K562 (cell line): Measurements from ENCODE around the gene CT45A7. TPM values are rescaled to one million over a fixed set of nuclear protein-coding genes. Genes with fewer than 3 reads are reported as not detected.

ENCODE experiments used
- polyA plus RNA-seq, 8 experiments: library from polyadenylated mRNA; depleted of rRNA in 4 of 8; stranded (reverse) in 5 of 8; unstranded in 3 of 8; fragments of >200 nt; fragmentation: Nextera tagmentation in 2 of 8; fragmentation: Illumina TruSeq in 1 of 8; extraction: Ambion mirVana in 2 of 8; extraction: Trizol in 1 of 8; gene quantifications; 2 replicates each; pipeline versions ENCODE4 v1.2.1 to v1.2.3, GENCODE V29; 2011 to 2014; ENCODE audit warnings: inconsistent platforms in 1 of 8, missing spikeins in 1 of 8
- total RNA-seq, 7 experiments: library from RNA; depleted of rRNA in 6 of 7; stranded (reverse); fragments of >200 nt in 6 of 7; fragmentation: Illumina TruSeq in 2 of 7; extraction: Trizol in 2 of 7; gene quantifications; 2 replicates each; pipeline versions ENCODE4 v1.2.1 to v1.2.3, GENCODE V29; 2011 to 2021; ENCODE audit warnings: low replicate concordance in 1 of 7

CT45A7 gene
- total and polyA plus RNA-seq, 9 of the 15 experiments (the other 6 are each of a cell fraction or from before 2014, with no cell fraction given), result 0.44 TPM; not detected in 8

Other genes with a start within 250 kb of the CT45A7 start
Only the 7 nearest of the 11 such genes appear.
- 8.4 and 13.0 TPM in 2 replicates for gene CT45A5, start 51.8 kb downstream of the CT45A7 start, total RNA-seq (2014; rRNA removed)
- gene CT45A5, start 51.8 kb downstream of the CT45A7 start, total RNA-seq (2014; rRNA removed; fragmentation: Illumina TruSeq; extraction: Trizol), result 6.7 and 8.5 TPM in 2 replicates
- gene CT45A5, start 51.8 kb downstream of the CT45A7 start, total RNA-seq (2015; rRNA removed; fragmentation: Illumina TruSeq; extraction: Trizol), result 4.1 and 5.2 TPM in 2 replicates
- 8.8 and 9.4 TPM in 2 replicates for gene CT45A5, start 51.8 kb downstream of the CT45A7 start, total RNA-seq (2021)
- gene CT45A5, start 51.8 kb downstream of the CT45A7 start, polyA plus RNA-seq (2011; rRNA removed), result 5.4 and 6.7 TPM in 2 replicates
- gene CT45A5, start 51.8 kb downstream of the CT45A7 start, polyA plus RNA-seq (2014; fragmentation: Illumina TruSeq; extraction: Trizol), result 3.8 and 4.8 TPM in 2 replicates
- 1 to 10 TPM; 3.9 to 4.6 TPM for gene CT45A5, start 51.8 kb downstream of the CT45A7 start, polyA plus RNA-seq (2014; fragmentation: Nextera tagmentation; extraction: Ambion mirVana)
- gene CT45A5, start 51.8 kb downstream of the CT45A7 start, polyA plus RNA-seq (2014; rRNA removed), result 4.5 and 5.6 TPM in 2 replicates
- not detected in 2 replicates for gene CT45A6, start 34.5 kb downstream of the CT45A7 start, total RNA-seq (2014; rRNA removed)
- gene CT45A6, start 34.5 kb downstream of the CT45A7 start, total RNA-seq (2014; rRNA removed; fragmentation: Illumina TruSeq; extraction: Trizol), result not detected in 2 replicates
- gene CT45A6, start 34.5 kb downstream of the CT45A7 start, total RNA-seq (2015; rRNA removed; fragmentation: Illumina TruSeq; extraction: Trizol), result not detected in 2 replicates
- gene CT45A6, start 34.5 kb downstream of the CT45A7 start, total RNA-seq (2021), result not detected in 2 replicates
- gene CT45A6, start 34.5 kb downstream of the CT45A7 start, polyA plus RNA-seq (2011; rRNA removed), result not detected in 2 replicates
- gene CT45A6, start 34.5 kb downstream of the CT45A7 start, polyA plus RNA-seq (2014; fragmentation: Illumina TruSeq; extraction: Trizol), result not detected in 2 replicates
- not detected for gene CT45A6, start 34.5 kb downstream of the CT45A7 start, polyA plus RNA-seq (2014; fragmentation: Nextera tagmentation; extraction: Ambion mirVana)
- gene CT45A6, start 34.5 kb downstream of the CT45A7 start, polyA plus RNA-seq (2014; rRNA removed), result not detected in 2 replicates
- 4.7 and 10.2 TPM in 2 replicates for gene CT45A2, start 17.3 kb downstream of the CT45A7 start, total RNA-seq (2014; rRNA removed)
- gene CT45A2, start 17.3 kb downstream of the CT45A7 start, total RNA-seq (2014; rRNA removed; fragmentation: Illumina TruSeq; extraction: Trizol), result 34.3 and 35.3 TPM in 2 replicates
- gene CT45A2, start 17.3 kb downstream of the CT45A7 start, total RNA-seq (2015; rRNA removed; fragmentation: Illumina TruSeq; extraction: Trizol), result 19.2 and 21.4 TPM in 2 replicates
- gene CT45A2, start 17.3 kb downstream of the CT45A7 start, total RNA-seq (2021), result 7.6 and 8.1 TPM in 2 replicates
- gene CT45A2, start 17.3 kb downstream of the CT45A7 start, polyA plus RNA-seq (2011; rRNA removed), result 11.1 and 21.5 TPM in 2 replicates
- gene CT45A2, start 17.3 kb downstream of the CT45A7 start, polyA plus RNA-seq (2014; fragmentation: Illumina TruSeq; extraction: Trizol), result 8.6 and 13.3 TPM in 2 replicates
- gene CT45A2, start 17.3 kb downstream of the CT45A7 start, polyA plus RNA-seq (2014; fragmentation: Nextera tagmentation; extraction: Ambion mirVana), result 10 to 100 TPM in 1 of 2 experiments, 1 to 10 TPM in 1; 9.7 to 12.5 TPM
- gene CT45A2, start 17.3 kb downstream of the CT45A7 start, polyA plus RNA-seq (2014; rRNA removed), result 14.0 and 15.0 TPM in 2 replicates
- gene CT45A8, start 17.3 kb upstream of the CT45A7 start, total RNA-seq (2014; rRNA removed), result 6.7 and 9.8 TPM in 2 replicates
- 6.5 and 6.6 TPM in 2 replicates for gene CT45A8, start 17.3 kb upstream of the CT45A7 start, total RNA-seq (2014; rRNA removed; fragmentation: Illumina TruSeq; extraction: Trizol)
- not detected in 2 replicates for gene CT45A8, start 17.3 kb upstream of the CT45A7 start, total RNA-seq (2015; rRNA removed; fragmentation: Illumina TruSeq; extraction: Trizol)
- gene CT45A8, start 17.3 kb upstream of the CT45A7 start, total RNA-seq (2021), result 27.7 and 30.0 TPM in 2 replicates
- gene CT45A8, start 17.3 kb upstream of the CT45A7 start, polyA plus RNA-seq (2011; rRNA removed), result not detected in 2 replicates
- gene CT45A8, start 17.3 kb upstream of the CT45A7 start, polyA plus RNA-seq (2014; fragmentation: Illumina TruSeq; extraction: Trizol), result not detected in 2 replicates
- 10 to 100 TPM in 1 of 2 experiments, 1 to 10 TPM in 1; 9.6 to 10.9 TPM for gene CT45A8, start 17.3 kb upstream of the CT45A7 start, polyA plus RNA-seq (2014; fragmentation: Nextera tagmentation; extraction: Ambion mirVana)
- gene CT45A8, start 17.3 kb upstream of the CT45A7 start, polyA plus RNA-seq (2014; rRNA removed), result not detected in 2 replicates
- 6.6 and 9.8 TPM in 2 replicates for gene CT45A9, start 34.5 kb upstream of the CT45A7 start, total RNA-seq (2014; rRNA removed)
- gene CT45A9, start 34.5 kb upstream of the CT45A7 start, total RNA-seq (2014; rRNA removed; fragmentation: Illumina TruSeq; extraction: Trizol), result 6.5 and 6.7 TPM in 2 replicates
- gene CT45A9, start 34.5 kb upstream of the CT45A7 start, total RNA-seq (2015; rRNA removed; fragmentation: Illumina TruSeq; extraction: Trizol), result not detected in 2 replicates
- 27.7 and 30.0 TPM in 2 replicates for gene CT45A9, start 34.5 kb upstream of the CT45A7 start, total RNA-seq (2021)
- gene CT45A9, start 34.5 kb upstream of the CT45A7 start, polyA plus RNA-seq (2011; rRNA removed), result not detected in 2 replicates
- gene CT45A9, start 34.5 kb upstream of the CT45A7 start, polyA plus RNA-seq (2014; fragmentation: Illumina TruSeq; extraction: Trizol), result not detected in 2 replicates
- 10 to 100 TPM in 1 of 2 experiments, 1 to 10 TPM in 1; 9.6 to 10.9 TPM for gene CT45A9, start 34.5 kb upstream of the CT45A7 start, polyA plus RNA-seq (2014; fragmentation: Nextera tagmentation; extraction: Ambion mirVana)
- not detected in 2 replicates for gene CT45A9, start 34.5 kb upstream of the CT45A7 start, polyA plus RNA-seq (2014; rRNA removed)
- gene CT45A10, start 56.2 kb upstream of the CT45A7 start, total RNA-seq (2014; rRNA removed), result 75.2 and 78.1 TPM in 2 replicates
- gene CT45A10, start 56.2 kb upstream of the CT45A7 start, total RNA-seq (2014; rRNA removed; fragmentation: Illumina TruSeq; extraction: Trizol), result 175 and 188 TPM in 2 replicates
- gene CT45A10, start 56.2 kb upstream of the CT45A7 start, total RNA-seq (2015; rRNA removed; fragmentation: Illumina TruSeq; extraction: Trizol), result 102 and 109 TPM in 2 replicates
- gene CT45A10, start 56.2 kb upstream of the CT45A7 start, total RNA-seq (2021), result 107 and 108 TPM in 2 replicates
- 60.7 and 80.9 TPM in 2 replicates for gene CT45A10, start 56.2 kb upstream of the CT45A7 start, polyA plus RNA-seq (2011; rRNA removed)
- gene CT45A10, start 56.2 kb upstream of the CT45A7 start, polyA plus RNA-seq (2014; fragmentation: Illumina TruSeq; extraction: Trizol), result 79.4 and 91.9 TPM in 2 replicates
- 100 to 1,000 TPM; 114 to 118 TPM for gene CT45A10, start 56.2 kb upstream of the CT45A7 start, polyA plus RNA-seq (2014; fragmentation: Nextera tagmentation; extraction: Ambion mirVana)
- gene CT45A10, start 56.2 kb upstream of the CT45A7 start, polyA plus RNA-seq (2014; rRNA removed), result 70.2 and 83.0 TPM in 2 replicates
- gene SAGE1, start 56.4 kb upstream of the CT45A7 start, total RNA-seq (2014; rRNA removed), result 18.3 and 21.2 TPM in 2 replicates
- gene SAGE1, start 56.4 kb upstream of the CT45A7 start, total RNA-seq (2014; rRNA removed; fragmentation: Illumina TruSeq; extraction: Trizol), result 28.6 and 31.6 TPM in 2 replicates
- 27.2 and 29.7 TPM in 2 replicates for gene SAGE1, start 56.4 kb upstream of the CT45A7 start, total RNA-seq (2015; rRNA removed; fragmentation: Illumina TruSeq; extraction: Trizol)
- gene SAGE1, start 56.4 kb upstream of the CT45A7 start, total RNA-seq (2021), result 22.8 and 22.9 TPM in 2 replicates
- 74.7 and 79.2 TPM in 2 replicates for gene SAGE1, start 56.4 kb upstream of the CT45A7 start, polyA plus RNA-seq (2011; rRNA removed)
- gene SAGE1, start 56.4 kb upstream of the CT45A7 start, polyA plus RNA-seq (2014; fragmentation: Illumina TruSeq; extraction: Trizol), result 28.9 and 32.5 TPM in 2 replicates
- 10 to 100 TPM; 14.6 to 29.3 TPM for gene SAGE1, start 56.4 kb upstream of the CT45A7 start, polyA plus RNA-seq (2014; fragmentation: Nextera tagmentation; extraction: Ambion mirVana)
- 35.6 and 35.9 TPM in 2 replicates for gene SAGE1, start 56.4 kb upstream of the CT45A7 start, polyA plus RNA-seq (2014; rRNA removed)